Endothelial cell of hepatic sinusoid (primary cell): ENCODE data around the gene TMEM120B.

ENCODE experiments used
- in situ Hi-C: cut with HindIII; loops from 2 replicates; pipeline ENCODE4 v1.10.0; 2017; ENCODE audit warnings: low sequenced_read_pairs

TMEM120B gene

GRCh38 chr12:121814429-121815119 lies 102.0 kb downstream of the TMEM120B start:
- in situ Hi-C loops, result no loop called here

- in situ Hi-C loops, result no loop called here
These were observed 102.7 kb downstream of the TMEM120B start for GRCh38 chr12:121815263-121815662.

GRCh38 chr12:121816925-121817647 lies 104.5 kb downstream of the TMEM120B start:
- in situ Hi-C loops, result no loop called here

- in situ Hi-C loops, result no loop called here
These were observed 105.1 kb downstream of the TMEM120B start for GRCh38 chr12:121817648-121818043.

- in situ Hi-C loops, result no loop called here
These were observed 106.8 kb downstream of the TMEM120B start for GRCh38 chr12:121819212-121819949.

GRCh38 chr12:121820056-121820455 lies 107.5 kb downstream of the TMEM120B start:
- in situ Hi-C loops, result no loop called here

GRCh38 chr12:121822393-121823100 lies 110.0 kb downstream of the TMEM120B start:
- in situ Hi-C loops, result no loop called here

GRCh38 chr12:121823101-121823726 lies 110.7 kb downstream of the TMEM120B start:
- in situ Hi-C loops, result no loop called here

- in situ Hi-C loops, result no loop called here
These were observed 111.2 kb downstream of the TMEM120B start for GRCh38 chr12:121823727-121824115.

GRCh38 chr12:121825041-121825523 lies 112.5 kb downstream of the TMEM120B start:
- in situ Hi-C loops, result no loop called here

GRCh38 chr12:121826318-121827150 lies 114.0 kb downstream of the TMEM120B start:
- in situ Hi-C loops, result no loop called here

- in situ Hi-C loops, result no loop called here
These were observed 115.0 kb downstream of the TMEM120B start for GRCh38 chr12:121827351-121828099.

GRCh38 chr12:121828306-121828705 lies 115.8 kb downstream of the TMEM120B start:
- in situ Hi-C loops, result no loop called here

- in situ Hi-C loops, result no loop called here
These were observed 116.3 kb downstream of the TMEM120B start for GRCh38 chr12:121828826-121829225.

GRCh38 chr12:121829250-121829918 lies 116.8 kb downstream of the TMEM120B start:
- in situ Hi-C loops, result no loop called here

GRCh38 chr12:121830134-121830533 lies 117.6 kb downstream of the TMEM120B start:
- in situ Hi-C loops, result loop anchor here (5.0 kb wide), 1 partner anchor 33 kb away; no protein-coding TSS in a partner anchor

GRCh38 chr12:121830588-121831265 lies 118.2 kb downstream of the TMEM120B start:
- in situ Hi-C loops, result loop anchor here (5.0 kb wide), 1 partner anchor 33 kb away; no protein-coding TSS in a partner anchor
